Measurements from ENCODE around the gene VWA3A. TPM values are rescaled to one million over a fixed set of nuclear protein-coding genes. Genes with fewer than 3 reads are reported as not detected.

The VWA3A gene
- total and polyA plus RNA-seq, 9 donors: 0.15 to 46.2 (median 1.3) TPM

- Histone ChIP-seq H3K27me3 (no peaks in the 10 kb centered on the region), H3K36me3 (no peaks in the 10 kb centered on the region), H3K27ac (no peak overlapping the region), H3K4me3 (no peak overlapping the region), H3K9me3 (no peaks in the 10 kb centered on the region), H3K4me1 (ENCODE audit: insufficient read depth) (no peaks in the 10 kb centered on the region)
- DNase-seq: no peak
- TF ChIP-seq CTCF (IDR thresholded peaks at IDR 0.05): no peak
- no peak for TF ChIP-seq EP300 (IDR thresholded peaks at IDR 0.05)
- TF ChIP-seq POLR2A (IDR thresholded peaks at IDR 0.05): no peak
- intact Hi-C loops (cut with DNase I): no loop called here
Measured at GRCh38 chr16:22161401-22161800, 69.1 kb downstream of the VWA3A start.

- 5 to 12% (median 6%) methylated on average over 18 to 40 of the region's 40 CpGs for WGBS, 3 donors
- Histone ChIP-seq H3K27ac (no peak within 1 kb of the TSS), H3K36me3 (no peaks in the 10 kb centered on the region), H3K27me3 (no peaks in the 10 kb centered on the region), H3K4me1 (ENCODE audit: insufficient read depth) (no peaks in the 10 kb centered on the region), H3K9me3 (no peaks in the 10 kb centered on the region), H3K4me3 (no peak within 1 kb of the TSS)
- intact Hi-C loops (cut with DNase I): no loop called here
- TF ChIP-seq EP300 (IDR thresholded peaks at IDR 0.05) (no peak), CTCF (IDR thresholded peaks at IDR 0.05) (no peak), POLR2A (IDR thresholded peaks at IDR 0.05) (no peak)
- no peak for DNase-seq
Measured at GRCh38 chr16:22161999-22162655, 69.8 kb downstream of the VWA3A start, which contains the start of gene SDR42E2. Gene SDR42E2 (plus strand): TSS chr16:22162506. CDS start chr16:22165583, 3,077 bp downstream.

GRCh38 chr16:22162656-22163009 is 70.3 kb downstream of the VWA3A start:
- no peak overlapping the region for H3K4me3 ChIP-seq
- WGBS, 3 donors: 27 to 36% (median 35%) methylated on average over 14 of the region's 14 CpGs
- H3K4me1 ChIP-seq (ENCODE audit: insufficient read depth): no peaks in the 10 kb centered on the region
- no peaks in the 10 kb centered on the region for H3K27me3 ChIP-seq
- TF ChIP-seq EP300 (IDR thresholded peaks at IDR 0.05): no peak
- no peak for DNase-seq
- intact Hi-C loops (cut with DNase I): no loop called here
- no peak overlapping the region for H3K27ac ChIP-seq
- no peaks in the 10 kb centered on the region for H3K9me3 ChIP-seq
- no peaks in the 10 kb centered on the region for H3K36me3 ChIP-seq

- H3K27ac ChIP-seq: no peak overlapping the region
- TF ChIP-seq CTCF (IDR thresholded peaks at IDR 0.05): no peak
- no peak for TF ChIP-seq EP300 (IDR thresholded peaks at IDR 0.05)
- no peak for TF ChIP-seq POLR2A (IDR thresholded peaks at IDR 0.05)
- no peaks in the 10 kb centered on the region for H3K9me3 ChIP-seq
- no peaks in the 10 kb centered on the region for H3K4me1 ChIP-seq (ENCODE audit: insufficient read depth)
- no peaks in the 10 kb centered on the region for H3K36me3 ChIP-seq
- H3K27me3 ChIP-seq: no peaks in the 10 kb centered on the region
- intact Hi-C loops (cut with DNase I): no loop called here
- DNase-seq: no peak
- H3K4me3 ChIP-seq: no peak overlapping the region
- WGBS, 3 donors: 78 to 80% (median 79%) methylated on average over 6 of the region's 6 CpGs
Measured at GRCh38 chr16:22163806-22164205, 71.5 kb downstream of the VWA3A start.

GRCh38 chr16:22164482-22164881 is 72.1 kb downstream of the VWA3A start:
- Histone ChIP-seq H3K4me1 (ENCODE audit: insufficient read depth) (no peaks in the 10 kb centered on the region), H3K9me3 (no peaks in the 10 kb centered on the region), H3K4me3 (no peak overlapping the region), H3K27me3 (no peaks in the 10 kb centered on the region), H3K36me3 (no peaks in the 10 kb centered on the region), H3K27ac (no peak overlapping the region)
- no peak for DNase-seq
- intact Hi-C loops (cut with DNase I): no loop called here
- 77 to 88% (median 86%) methylated on average over 5 of the region's 5 CpGs for WGBS, 3 donors
- TF ChIP-seq EP300 (IDR thresholded peaks at IDR 0.05): no peak
- no peak for TF ChIP-seq CTCF (IDR thresholded peaks at IDR 0.05)
- no peak for TF ChIP-seq POLR2A (IDR thresholded peaks at IDR 0.05)
